ENCODE data around the gene GRAP2.

Gene GRAP2

DNA sequence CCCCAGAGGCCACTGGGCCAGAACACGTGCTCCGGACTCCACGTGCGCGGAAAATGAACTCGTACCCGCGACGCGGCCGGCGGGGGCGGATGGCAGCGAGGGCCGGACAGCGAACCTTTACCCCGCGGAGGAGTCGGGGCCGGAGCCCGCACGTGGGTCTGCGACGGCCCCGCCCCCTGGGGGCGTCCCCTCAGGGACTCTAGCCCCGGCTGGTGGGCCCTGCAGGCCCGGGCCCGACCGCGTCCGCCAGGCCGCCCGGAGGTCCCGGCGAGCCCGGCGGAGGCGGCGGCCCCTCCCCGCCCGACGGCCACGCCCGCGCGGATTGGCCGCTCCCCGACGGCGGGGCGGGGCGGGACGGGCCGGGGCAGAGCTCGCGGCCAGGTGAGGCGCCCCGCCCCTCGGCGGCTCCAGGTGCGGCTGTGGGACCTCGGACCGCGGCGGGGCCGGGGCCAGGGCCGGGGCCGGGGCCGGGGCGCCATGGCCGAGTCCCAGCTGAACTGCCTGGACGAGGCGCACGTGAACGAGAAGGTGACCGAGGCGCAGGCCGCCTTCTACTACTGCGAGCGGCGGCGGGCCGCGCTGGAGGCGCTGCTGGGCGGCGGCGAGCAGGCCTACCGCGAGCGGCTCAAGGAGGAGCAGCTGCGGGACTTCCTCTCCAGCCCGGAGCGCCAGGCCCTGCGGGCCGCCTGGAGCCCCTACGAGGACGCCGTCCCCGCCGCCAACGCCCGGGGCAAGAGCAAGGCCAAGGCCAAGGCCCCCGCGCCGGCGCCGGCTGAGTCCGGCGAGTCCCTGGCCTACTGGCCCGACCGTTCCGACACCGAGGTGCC is 93.9 kb downstream of the GRAP2 start, which contains the start of gene FAM83F:
FAM83F (plus strand) TSS at position 389 of the 827 bp plus-strand sequence; CDS start at position 478, 89 bp downstream.
- peak; percentile 12 for DNase-seq (ENCODE audit: low read depth)

DNA sequence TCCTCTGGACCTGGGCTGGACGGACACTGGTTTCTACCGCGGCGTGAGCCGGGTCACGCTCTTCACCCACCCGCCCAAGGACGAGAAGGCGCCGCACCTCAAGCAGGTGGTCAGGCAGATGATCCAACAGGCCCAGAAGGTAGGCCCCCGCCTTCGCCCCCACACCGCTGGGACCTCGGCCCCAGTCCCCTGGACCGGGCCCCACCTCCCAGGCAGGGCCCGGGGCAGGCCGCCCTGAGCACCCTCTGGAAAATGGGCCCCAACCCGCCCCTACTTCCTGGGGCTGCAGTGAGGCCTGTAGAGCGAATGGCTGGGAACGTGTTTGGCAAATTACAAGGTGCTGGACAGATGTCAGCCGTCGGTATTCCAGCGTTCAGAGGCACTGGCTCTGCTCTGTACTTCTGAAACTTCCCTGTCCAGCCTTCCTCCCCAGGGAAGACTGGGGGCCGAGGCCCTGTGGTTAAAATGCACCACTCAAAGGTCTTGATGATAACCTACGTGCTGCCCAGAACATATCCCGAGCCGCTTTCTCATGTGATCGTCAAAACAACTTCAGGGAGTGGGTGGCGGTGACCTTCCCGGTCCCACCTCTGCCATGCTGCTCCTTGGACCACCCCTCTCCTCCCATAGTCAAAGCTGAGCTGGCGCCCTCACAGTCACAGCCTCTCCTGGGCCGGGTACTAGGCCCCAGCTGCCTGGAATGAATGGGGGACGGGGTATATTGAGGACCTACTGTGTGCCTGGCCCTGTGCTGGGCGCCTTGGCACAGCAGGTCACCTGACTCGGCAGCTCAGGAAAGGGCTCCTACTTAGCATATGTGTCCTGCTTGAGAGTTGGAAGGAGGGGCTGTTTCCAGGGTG is 94.7 kb downstream of the GRAP2 start:
- no peak for DNase-seq (ENCODE audit: low read depth)

DNA sequence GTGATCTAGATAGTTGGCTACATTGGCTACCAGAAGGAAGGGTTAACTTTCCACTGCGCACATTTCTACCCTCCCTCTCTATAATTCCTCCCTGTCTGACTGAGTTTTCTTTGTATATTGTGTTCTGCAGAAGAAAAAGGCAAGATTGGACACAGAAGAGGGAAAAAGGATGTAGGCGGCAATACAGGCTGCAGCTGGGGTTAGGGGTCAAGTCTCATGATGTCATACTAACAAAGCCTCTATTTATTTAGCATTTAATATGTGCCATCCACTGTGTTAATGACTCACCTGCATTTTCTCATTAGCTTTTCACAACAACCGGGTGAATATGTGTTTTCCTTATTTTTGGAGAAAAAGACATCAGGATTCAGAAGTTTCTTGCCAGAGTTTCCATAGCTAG is 95.8 kb downstream of the GRAP2 start:
- DNase-seq (ENCODE audit: low read depth), result no peak

DNA sequence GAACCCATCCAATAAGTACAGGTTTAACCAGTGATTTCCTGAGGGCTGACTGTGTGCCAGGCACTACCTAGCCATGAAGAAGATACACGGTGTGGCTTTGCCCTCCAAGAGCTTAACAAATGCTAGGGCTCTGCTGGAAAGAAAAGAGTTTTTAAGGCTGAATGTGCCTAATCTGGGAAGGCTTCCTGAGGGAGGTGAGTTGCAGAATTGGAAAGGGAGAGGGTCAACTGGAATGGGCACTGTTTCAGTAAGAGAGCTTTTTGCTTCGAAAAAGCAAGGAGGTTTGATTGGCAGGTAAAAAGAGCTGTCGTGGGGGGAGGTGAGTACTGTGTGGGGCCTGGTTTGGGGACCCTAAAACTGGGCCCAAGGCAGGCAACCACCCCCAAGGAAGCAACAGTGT is 96.5 kb downstream of the GRAP2 start:
- no peak for DNase-seq (ENCODE audit: low read depth)

DNA sequence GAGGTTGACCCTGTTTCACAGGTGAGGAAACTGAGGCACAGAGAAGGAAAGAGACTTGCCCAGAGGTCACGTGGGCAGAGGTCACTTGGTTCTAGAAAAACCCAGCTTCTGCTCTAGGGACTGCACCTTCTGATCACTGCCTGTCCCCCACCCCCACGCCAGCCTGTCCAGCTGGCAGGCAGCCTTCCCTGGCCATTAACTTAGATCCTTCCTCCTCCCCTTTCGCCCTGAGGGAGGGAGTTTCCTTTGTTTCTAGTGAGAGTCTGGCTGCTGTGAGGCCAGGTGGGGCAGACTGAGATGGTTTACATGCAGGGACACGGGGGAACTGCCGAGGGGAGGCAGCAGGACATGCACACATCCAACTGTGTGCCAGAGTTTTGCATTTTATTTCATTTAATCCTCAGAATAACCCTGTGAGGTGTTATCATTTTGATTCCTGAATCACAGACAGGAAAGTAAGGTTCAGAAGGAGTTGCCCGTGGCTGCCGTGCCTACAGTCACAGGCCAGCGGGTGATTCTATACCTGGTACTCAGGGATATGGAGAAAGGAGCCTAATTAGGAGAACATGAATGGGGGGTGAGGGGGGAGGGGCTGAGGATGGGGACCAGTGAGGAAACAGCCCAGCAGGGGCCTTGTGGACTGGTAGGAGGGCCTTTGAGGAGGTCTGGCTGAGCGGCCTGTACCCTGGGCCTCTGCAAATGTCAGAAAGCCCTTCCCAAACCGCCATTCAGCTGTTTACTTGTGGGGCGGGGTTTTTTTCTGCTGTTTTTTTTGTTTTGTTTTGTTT is 97.2 kb downstream of the GRAP2 start:
- DNase-seq (ENCODE audit: low read depth), result no peak

DNA sequence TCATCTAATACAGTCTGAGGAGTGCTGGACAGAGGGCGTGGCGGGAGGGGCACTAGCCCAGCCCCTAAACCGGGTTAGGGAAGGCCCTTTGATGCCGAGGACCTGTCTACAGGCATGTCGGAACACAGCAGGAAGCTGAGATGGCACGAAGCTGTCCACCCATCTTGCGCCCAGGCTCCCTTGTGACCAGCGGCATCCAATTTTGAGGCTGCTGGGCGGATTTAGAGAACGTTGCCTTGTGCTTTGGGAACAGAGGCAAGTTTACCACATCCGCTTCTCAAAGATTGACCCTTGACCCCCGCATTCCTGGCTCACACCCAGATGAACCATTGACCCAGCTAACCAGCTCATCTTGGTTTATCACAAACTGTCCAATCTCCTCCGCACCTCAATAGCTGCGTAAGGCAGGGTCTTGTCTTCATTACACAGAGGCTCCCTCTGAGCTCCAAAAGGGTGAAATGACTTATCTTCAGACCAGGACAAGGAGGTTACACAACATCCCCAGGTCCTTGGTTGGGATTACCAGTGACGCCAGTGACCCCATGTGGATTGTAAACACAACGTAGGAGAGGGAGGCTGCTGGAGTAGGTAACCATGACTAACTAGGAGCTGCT is 98.4 kb downstream of the GRAP2 start:
- no peak for DNase-seq (ENCODE audit: low read depth)

DNA sequence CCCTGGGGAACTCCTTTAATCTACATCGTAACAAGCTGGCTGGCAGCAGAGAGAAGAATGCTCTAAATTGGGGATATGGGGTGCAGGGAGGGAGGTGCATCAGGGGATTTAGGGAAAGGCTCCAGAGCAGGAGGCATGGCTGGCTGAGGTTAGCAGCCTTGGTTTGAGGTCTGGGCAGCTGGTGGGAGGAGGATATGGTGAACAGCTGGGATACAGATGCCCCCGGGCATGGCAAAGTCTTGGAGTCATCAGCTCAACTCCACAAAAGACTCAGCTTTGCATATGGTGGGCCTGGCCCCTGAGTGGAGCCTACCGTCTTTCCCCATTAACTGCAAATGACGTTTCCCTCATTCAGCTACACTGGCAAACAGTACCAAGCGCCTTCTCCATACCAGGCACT is 99.3 kb downstream of the GRAP2 start:
- no peak for DNase-seq (ENCODE audit: low read depth)

DNA sequence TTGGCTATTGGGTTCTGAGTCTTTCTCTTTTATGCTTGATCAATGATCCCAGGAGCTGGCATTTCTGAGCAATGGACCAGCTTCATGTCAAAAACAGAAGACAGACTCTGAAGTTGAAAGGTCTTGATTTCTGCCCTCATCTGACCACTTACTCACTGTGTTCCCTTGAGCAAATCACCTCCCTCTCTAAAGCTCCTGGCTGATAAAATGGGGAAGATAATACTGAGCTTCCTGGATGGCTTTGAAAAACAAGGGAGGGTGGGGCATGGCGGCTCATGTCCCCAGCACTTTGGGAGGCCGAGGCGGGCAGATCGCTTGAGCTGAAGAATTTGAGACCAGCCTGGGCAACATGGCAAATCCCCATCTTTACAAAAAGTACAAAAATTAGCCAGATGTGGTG is 100.2 kb downstream of the GRAP2 start:
- no peak for DNase-seq (ENCODE audit: low read depth)

DNA sequence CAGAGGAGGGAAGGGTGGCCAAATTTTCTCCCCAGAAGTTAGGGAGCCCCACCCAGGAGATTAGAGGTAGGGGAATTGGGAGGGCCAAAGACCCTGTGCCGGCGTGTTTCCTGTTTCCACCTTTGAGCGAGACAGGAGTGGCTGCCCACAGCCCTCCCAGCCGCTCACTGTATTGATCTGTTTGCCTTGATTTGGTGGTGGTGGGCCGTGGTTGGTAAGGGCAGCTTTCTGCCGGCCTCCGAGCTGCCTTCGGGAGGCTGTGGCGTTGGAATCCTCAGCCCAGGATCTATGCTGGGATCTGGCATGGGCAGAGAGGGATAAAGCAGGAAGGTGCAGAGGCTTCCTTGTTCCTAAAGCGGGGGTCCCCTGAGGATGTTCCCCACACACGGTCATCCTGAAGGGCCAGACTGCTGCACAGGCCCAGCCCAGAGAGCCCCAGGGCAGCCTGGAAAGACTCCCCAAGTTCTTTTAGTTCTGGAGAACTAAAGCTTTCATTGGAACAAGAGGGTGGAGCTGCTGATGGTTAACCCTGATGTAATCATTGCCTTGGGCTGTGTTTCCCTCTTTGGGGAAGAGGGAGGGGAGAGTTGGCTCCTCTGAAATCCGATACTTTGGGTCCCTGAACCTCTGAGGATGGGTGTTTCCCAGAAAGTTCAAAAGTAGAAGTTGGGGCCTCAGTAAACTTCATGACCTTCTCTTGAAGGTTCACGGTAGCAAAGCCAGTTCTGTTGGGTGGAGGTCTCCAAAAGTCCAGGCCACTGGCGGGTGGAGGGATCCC is 101.1 kb downstream of the GRAP2 start:
- DNase-seq (ENCODE audit: low read depth), result no peak

DNA sequence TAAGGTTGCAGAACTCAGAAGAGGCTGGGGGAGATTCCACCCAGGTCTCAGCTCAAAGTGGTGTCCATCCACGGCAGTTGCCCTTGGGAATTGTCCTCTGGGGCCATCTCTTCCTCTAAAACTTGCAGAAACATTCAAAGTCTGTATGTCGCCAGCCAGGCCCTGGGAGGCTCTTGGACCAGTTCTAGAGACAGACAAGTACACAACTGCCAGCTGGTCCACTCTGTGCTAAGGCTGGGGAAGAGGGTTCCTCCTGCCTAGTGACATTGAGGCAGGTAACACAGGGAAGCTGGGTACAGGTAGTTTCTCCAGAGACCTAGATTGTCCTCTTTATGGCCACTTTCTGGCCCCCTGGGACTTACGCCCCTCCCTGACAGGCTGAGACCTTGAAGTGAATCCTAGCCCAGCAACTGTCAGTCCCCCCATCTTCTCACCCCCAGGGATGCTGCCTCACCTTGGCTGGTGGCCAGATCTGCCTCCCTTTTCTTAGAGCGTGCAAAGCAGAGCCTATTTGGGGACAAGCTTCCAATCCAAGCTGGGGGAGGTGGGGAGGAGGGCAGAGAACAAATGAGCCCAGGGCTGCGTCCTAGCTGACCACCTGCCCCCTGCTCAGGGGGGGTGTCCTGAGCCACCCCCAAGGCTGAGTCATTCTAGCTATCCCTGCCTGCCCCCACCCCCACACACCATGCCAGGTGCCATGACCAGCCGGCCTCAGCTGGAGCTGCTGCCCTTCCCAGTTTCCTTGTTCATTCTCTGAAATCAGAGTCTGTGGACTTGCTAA is 102.2 kb downstream of the GRAP2 start:
- DNase-seq (ENCODE audit: low read depth), result no peak

DNA sequence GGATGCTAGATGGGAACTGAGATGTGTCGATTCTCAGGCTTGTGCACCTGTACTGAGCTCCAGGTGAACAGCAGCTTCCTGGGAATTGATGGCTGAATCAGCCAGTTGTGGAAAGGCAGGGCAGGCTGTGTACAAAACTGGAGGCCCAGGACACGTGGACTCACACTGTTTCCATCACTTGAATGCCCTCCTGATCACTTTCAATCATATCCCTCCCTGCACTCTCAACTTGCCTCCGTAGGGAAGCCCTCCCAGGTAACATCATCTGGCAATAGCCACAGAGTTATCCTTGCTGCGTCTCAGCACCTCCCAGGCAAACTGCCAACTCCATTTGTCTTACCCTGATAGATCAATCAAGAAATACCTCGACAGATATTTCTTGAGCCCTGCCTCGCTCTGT is 104.0 kb downstream of the GRAP2 start:
- no peak for DNase-seq (ENCODE audit: low read depth)

DNA sequence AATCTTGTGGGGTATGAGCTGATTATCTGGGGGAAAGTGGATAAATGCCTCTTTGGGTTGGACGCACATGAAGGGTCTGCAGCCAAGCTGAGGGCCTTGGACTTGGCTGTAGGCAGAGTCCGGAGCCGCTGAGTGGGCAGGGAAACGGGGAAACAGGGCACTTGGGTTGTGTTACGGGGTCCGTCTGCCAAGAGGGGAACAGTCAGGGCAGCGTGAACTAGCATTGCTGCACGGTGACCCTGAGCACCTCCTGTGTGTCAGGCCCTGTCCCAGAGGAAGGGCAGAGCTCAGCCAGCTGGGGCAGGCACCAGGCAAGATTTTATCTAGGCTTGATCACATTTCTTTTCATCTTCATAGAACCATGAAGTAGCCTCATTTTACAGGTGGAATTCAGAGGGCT is 105.8 kb downstream of the GRAP2 start:
- DNase-seq (ENCODE audit: low read depth), result no peak

DNA sequence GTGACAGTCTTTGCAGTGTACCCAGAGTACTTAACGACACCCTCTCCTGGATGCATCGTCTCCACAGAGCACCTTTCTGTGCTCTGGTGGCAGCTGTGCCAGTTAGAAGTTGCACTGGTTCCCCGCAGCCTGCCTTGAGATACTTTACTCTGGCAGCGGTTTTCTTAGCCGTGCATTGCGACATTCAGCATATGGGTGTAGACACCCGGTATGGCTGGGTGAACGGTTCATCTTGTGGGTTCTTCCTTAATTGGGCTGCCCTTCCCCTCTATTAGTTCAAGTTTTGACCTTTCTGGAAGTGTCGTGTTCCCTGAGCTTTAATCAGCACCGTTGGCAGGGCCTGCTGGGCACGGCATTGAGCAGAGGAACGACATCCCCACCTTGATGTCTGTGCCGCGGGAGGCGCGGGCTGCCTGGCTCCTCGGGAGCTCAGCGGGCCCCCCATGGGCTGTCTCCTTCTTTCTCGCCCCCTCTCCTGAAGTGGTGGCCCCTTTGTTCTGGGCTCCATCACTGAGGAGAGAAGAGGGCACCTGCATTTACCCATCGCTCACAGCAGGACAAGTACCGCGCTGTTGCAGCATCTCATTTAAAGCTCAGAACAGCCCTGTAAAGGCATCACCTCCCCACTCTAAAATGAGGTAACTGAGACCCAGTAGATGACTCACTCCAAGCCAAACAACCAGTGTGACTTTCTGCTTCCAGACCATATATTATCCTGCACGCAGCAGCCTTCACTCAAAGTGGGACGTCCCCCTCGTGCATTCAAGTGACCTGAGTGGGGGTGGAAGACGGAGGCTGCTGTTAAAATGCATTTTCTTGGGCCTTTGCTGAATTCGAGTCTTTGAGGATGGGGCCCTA is 107.2 kb downstream of the GRAP2 start:
- DNase-seq (ENCODE audit: low read depth), result no peak

DNA sequence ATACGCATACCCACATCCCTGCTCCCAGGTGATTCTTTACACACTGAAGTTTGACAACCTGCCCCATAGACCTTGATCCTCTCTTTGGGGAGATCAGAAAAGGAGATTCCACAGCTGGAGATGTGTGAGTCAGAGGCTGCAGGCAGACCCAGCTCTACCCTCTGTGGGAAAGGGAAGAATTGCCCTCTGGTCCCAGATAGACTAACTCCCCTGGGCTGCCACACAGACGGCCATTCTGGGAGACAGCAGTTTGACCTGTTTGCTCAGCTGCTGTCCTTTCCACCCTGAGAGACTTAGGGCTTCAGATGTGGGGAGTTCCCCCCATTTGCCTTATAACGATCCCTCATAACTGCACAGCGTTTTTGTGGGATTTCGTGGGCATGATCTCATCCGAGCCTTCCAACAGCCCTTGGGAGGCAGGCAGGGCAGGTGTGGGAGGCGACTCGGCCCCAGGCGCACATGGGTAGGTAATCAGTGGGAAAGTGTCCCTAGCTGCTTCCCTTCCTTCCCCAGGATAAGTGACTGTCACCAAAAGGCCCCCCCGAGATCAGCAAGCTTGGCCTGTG is 107.9 kb downstream of the GRAP2 start:
- DNase-seq (ENCODE audit: low read depth), result no peak

DNA sequence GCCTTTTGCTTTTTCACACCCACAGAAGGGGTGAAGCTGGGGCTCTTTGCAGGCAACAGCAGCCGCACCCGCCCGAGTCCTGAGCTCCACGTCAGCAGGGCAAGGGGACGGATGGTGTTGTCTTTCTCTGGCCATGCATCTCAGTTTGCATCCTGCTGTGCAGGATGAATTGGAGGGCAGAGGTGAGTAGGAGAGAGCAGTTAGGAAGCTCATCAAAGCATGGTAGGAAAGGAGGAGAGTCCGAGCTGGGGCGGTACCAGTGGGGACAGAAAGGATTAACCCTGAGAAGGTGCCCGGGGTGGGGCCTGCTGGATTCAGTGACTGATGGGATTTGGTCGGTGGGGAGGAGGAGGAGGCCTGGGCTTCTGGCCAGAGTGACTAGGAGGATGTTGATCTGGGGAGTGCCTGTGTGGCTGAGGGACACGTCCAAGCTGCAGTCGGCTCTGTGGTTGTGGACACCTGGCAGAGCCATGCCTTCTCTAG is 108.4 kb downstream of the GRAP2 start:
- DNase-seq (ENCODE audit: low read depth), result no peak

DNA sequence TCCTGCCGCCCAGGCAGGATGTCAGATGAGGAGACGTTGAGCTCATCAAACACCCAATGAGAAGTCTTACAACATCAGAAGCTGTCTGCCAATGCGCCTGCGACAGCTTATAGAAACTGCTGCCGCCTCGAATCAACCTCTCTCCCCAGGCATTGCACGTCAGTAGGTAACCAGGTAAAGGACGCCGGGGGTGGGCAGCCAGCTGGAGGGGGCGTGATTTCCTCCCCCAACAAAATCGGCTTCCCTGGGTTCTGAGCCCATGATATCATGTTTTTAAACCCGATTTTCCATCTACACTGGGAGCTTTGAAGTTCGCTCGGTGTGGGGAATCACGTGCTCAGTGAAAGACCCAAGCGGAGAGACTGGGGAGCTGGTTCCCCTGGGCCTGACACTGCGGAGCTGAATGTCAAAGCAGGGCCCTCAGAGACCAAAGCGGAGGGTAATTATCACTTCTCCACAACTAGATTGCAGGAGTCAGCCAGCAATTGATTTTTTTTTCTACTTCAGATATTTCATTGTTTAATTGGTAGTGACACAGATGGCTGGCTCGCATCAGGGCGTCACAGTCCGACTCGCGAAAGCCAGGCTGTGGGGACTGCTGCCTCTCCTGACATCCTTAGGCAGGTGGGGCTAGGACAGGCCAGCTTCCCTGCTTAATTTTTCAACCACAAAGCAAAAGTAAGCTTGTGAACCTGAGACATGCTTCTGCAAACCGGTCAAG is 109.2 kb downstream of the GRAP2 start:
- no peak for DNase-seq (ENCODE audit: low read depth)

DNA sequence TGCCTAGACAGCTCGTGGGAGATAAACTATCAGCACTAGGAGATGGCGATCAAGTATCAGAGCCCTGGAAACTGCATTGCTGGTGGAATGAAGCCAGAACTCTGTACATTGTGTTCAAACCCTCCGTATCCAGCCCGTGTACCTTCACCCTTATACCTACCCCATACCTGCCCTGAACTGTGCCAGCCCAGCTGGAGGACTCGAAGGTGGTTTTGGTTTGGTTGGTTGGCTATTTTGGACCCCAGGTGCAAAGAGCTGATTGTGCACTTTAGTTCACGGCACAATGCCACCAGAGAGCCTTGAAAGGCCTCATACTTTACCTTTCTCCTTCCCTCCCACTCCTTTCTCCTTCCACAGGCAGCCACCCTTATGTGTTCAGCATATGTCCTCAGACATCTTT is 109.9 kb downstream of the GRAP2 start:
- DNase-seq (ENCODE audit: low read depth), result no peak

DNA sequence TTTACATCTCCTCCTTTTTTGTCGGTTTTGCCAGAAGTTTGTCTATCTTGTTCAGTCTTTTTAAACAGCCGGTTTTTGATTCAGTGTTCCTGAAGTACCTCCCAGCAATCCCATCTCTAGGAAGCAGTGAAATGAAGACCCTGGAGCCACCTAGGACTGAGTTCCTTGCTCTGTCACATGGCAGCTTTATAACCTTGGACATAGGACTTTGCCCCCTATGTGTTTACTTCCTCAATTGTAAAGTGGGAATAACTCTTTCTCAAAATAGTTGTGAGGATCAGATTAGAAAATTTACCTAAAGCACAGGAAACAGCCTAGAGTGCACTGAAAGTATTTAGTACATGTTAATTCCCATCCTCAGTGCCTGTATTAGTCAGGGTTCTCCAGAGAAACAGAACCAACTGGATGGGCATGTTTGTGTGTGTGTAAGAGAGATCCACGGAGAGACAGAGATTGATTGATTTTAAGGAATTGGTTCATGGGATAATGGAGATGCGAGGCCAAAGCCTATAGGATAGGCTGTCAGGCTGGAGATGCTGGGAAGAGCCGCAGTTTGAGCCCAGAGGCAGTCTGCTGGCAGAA is 113.9 kb downstream of the GRAP2 start:
- DNase-seq (ENCODE audit: low read depth), result no peak

All from stimulated activated CD8-positive, alpha-beta memory T cell treated with anti-CD3 and anti-CD28 coated beads, Interleukin-12 subunit alpha, Interleukin-12 subunit beta, amount 100 ng/mL, for 4 hours (primary cell).